ENCODE results near the gene CORO6. TPM values are rescaled to one million over a fixed set of nuclear protein-coding genes. Genes with fewer than 3 reads are reported as not detected.

Gene CORO6
- total RNA-seq, 4 donors from 2014 or later: 12.2 to 37.4 (median 13.9) TPM

- no peaks in the 10 kb centered on the region for H3K36me3 ChIP-seq
- no peaks in the 10 kb centered on the region for H3K9me3 ChIP-seq
- peak overlapping the region; percentile 94 to 97 (median 95) for H3K27ac ChIP-seq
- in situ Hi-C loops (cut with MboI; ENCODE audit: low pct_ligation_motif_present in 1 of 4, low pct_unique_long_range_greater_than_20kb in 1 of 4, low sequenced_read_pairs in 3 of 4): no loop called here
- 2% methylated on average over 6 of the region's 27 CpGs; no CpG with 5 or more reads in 1 of the 2 donors for WGBS, 2 donors (ENCODE audit: low coverage in 1 of 2)
- TF ChIP-seq, protein P1, sequence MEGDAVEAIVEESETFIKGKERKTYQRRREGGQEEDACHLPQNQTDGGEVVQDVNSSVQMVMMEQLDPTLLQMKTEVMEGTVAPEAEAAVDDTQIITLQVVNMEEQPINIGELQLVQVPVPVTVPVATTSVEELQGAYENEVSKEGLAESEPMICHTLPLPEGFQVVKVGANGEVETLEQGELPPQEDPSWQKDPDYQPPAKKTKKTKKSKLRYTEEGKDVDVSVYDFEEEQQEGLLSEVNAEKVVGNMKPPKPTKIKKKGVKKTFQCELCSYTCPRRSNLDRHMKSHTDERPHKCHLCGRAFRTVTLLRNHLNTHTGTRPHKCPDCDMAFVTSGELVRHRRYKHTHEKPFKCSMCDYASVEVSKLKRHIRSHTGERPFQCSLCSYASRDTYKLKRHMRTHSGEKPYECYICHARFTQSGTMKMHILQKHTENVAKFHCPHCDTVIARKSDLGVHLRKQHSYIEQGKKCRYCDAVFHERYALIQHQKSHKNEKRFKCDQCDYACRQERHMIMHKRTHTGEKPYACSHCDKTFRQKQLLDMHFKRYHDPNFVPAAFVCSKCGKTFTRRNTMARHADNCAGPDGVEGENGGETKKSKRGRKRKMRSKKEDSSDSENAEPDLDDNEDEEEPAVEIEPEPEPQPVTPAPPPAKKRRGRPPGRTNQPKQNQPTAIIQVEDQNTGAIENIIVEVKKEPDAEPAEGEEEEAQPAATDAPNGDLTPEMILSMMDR (IDR thresholded peaks at IDR 0.05): no peak
- no peak for TF ChIP-seq EP300 (IDR thresholded peaks at IDR 0.05; ENCODE audit: low read depth)
- no peak for TF ChIP-seq POLR2AphosphoS5 (IDR thresholded peaks at IDR 0.05)
- TF ChIP-seq POLR2A (IDR thresholded peaks at IDR 0.05): no peak
- no peaks in the 10 kb centered on the region for H3K27me3 ChIP-seq
- H3K4me3 ChIP-seq: peak overlapping the region; percentile 58 to 74 (median 61)
- DNase-seq: no peak
- intact Hi-C loops (cut with DNase I; ENCODE audit: low total_unique reads): no loop called here
- peaks cover 15 to 45% (median 32%) of the 10 kb centered on the region in 4 donors for H3K4me1 ChIP-seq
Measured at GRCh38 chr17:29567304-29567553, 55.5 kb downstream of the CORO6 start.

GRCh38 chr17:29566473-29567303 is 56.0 kb downstream of the CORO6 start, which contains the start of gene ABHD15:
ABHD15 (minus strand) TSS chr17:29567037; CDS start chr17:29566966, 71 bp downstream.
- TF ChIP-seq POLR2AphosphoS5 (IDR thresholded peaks at IDR 0.05): peak; percentile 79 to 89 (median 88)
- peak; percentile 85 for TF ChIP-seq POLR2A (IDR thresholded peaks at IDR 0.05)
- TF ChIP-seq, protein P1 (IDR thresholded peaks at IDR 0.05): no peak
- no peak for TF ChIP-seq EP300 (IDR thresholded peaks at IDR 0.05; ENCODE audit: low read depth)
- Histone ChIP-seq H3K27ac (peak within 1 kb of the TSS; percentile 94 to 97 (median 95)), H3K36me3 (no peaks in the 10 kb centered on the region), H3K4me3 (peak within 1 kb of the TSS; percentile 58 to 74 (median 61)), H3K27me3 (no peaks in the 10 kb centered on the region), H3K9me3 (no peaks in the 10 kb centered on the region), H3K4me1 (peaks cover 15 to 45% (median 30%) of the 10 kb centered on the region in 4 donors)
- in situ Hi-C loops (cut with MboI; ENCODE audit: low pct_ligation_motif_present in 1 of 4, low pct_unique_long_range_greater_than_20kb in 1 of 4, low sequenced_read_pairs in 3 of 4) (no loop called here), intact Hi-C loops (cut with DNase I; ENCODE audit: low total_unique reads) (no loop called here)
- peak; percentile 84 for DNase-seq
- 0% methylated on average over 68 of the region's 94 CpGs; no CpG with 5 or more reads in 1 of the 2 donors for WGBS, 2 donors (ENCODE audit: low coverage in 1 of 2)

GRCh38 chr17:29565643-29566472 is 56.9 kb downstream of the CORO6 start:
- H3K4me3 ChIP-seq: peak overlapping the region; percentile 48 to 64 (median 58)
- 12% methylated on average over 55 of the region's 55 CpGs; no CpG with 5 or more reads in 1 of the 2 donors for WGBS, 2 donors (ENCODE audit: low coverage in 1 of 2)
- no peaks in the 10 kb centered on the region for H3K36me3 ChIP-seq
- H3K9me3 ChIP-seq: no peaks in the 10 kb centered on the region
- no peak for TF ChIP-seq EP300 (IDR thresholded peaks at IDR 0.05; ENCODE audit: low read depth)
- TF ChIP-seq POLR2AphosphoS5 (IDR thresholded peaks at IDR 0.05): peak in 1 of 3 donors; percentile 25
- TF ChIP-seq, protein P1 (IDR thresholded peaks at IDR 0.05): no peak
- peak; percentile 71 for DNase-seq
- intact Hi-C loops (cut with DNase I; ENCODE audit: low total_unique reads): no loop called here
- H3K4me1 ChIP-seq: peaks cover 15 to 49% (median 30%) of the 10 kb centered on the region in 4 donors
- H3K27ac ChIP-seq: peak overlapping the region; percentile 94 to 97 (median 95)
- in situ Hi-C loops (cut with MboI; ENCODE audit: low pct_ligation_motif_present in 1 of 4, low pct_unique_long_range_greater_than_20kb in 1 of 4, low sequenced_read_pairs in 3 of 4): no loop called here
- no peaks in the 10 kb centered on the region for H3K27me3 ChIP-seq

Small RNA genes lying within 50 kb of the gene (small RNA-seq; reads per million reads assigned to genes)
- 0 reads per million in 4 donors for gene RNU6-920P

Other genes starting within 250 kb of the CORO6 start
- gene TAOK1, start 232.5 kb downstream of the CORO6 start, total RNA-seq: 10 to 100 TPM; 27.5 to 92.4 (median 43.6) TPM
- 10 to 100 TPM; 18.7 to 38.0 (median 24.6) TPM for gene ABHD15, start 55.9 kb downstream of the CORO6 start, total RNA-seq
- 100 to 1,000 TPM in 1 of 4 donors, 10 to 100 TPM in 3; 47.8 to 144 (median 87.7) TPM for gene TP53I13, start 54.2 kb downstream of the CORO6 start, total RNA-seq
- gene GIT1, start 33.3 kb downstream of the CORO6 start, total RNA-seq: 10 to 100 TPM; 39.2 to 71.8 (median 41.3) TPM
- gene ANKRD13B, start 29.8 kb downstream of the CORO6 start, total RNA-seq: 1 to 10 TPM; 2.9 to 8.6 (median 5.6) TPM

Data from transverse colon (tissue), 4 donors.